HG03097 (cell line): ENCODE measurements around the gene RIMS3.
A peak's percentile ranks its signal among the peaks of the same experiment; 100 is the strongest.
"Not testable (repeated sequence)": the region's sequence is repeated elsewhere in the genome, so short reads cannot be mapped to it uniquely, and the experiment has no call there.

Experiments used
- ATAC-seq: cut with Tn5 transposase; IDR thresholded peaks from one replicate; pipeline ENCODE4 v1.9.1; 2021; ENCODE audit not compliant: unreplicated experiment, low FRiP score

The RIMS3 gene

GRCh38 chr1:40665335-40666171 lies at the start of gene RIMS3:
Gene RIMS3 (minus strand): TSS chr1:40665682. CDS start chr1:40641925, 23,757 bp downstream.
- ATAC-seq: peak; percentile 49

- ATAC-seq: no peak
These were observed 47.5 kb upstream of the RIMS3 start for GRCh38 chr1:40712997-40713396.

GRCh38 chr1:40712405-40712944 lies 47.0 kb upstream of the RIMS3 start:
- ATAC-seq: no peak

GRCh38 chr1:40711465-40712404 lies 46.3 kb upstream of the RIMS3 start:
- ATAC-seq: no peak

GRCh38 chr1:40710581-40711315 lies 45.3 kb upstream of the RIMS3 start:
- no peak for ATAC-seq

- ATAC-seq: no peak
These were observed 44.4 kb upstream of the RIMS3 start for GRCh38 chr1:40709802-40710278.

- ATAC-seq: peak; percentile 87
These were observed 43.8 kb upstream of the RIMS3 start for GRCh38 chr1:40709100-40709801.

- peak; percentile 67 for ATAC-seq
These were observed 43.2 kb upstream of the RIMS3 start for GRCh38 chr1:40708750-40709099.

- ATAC-seq: no peak
These were observed 41.1 kb upstream of the RIMS3 start for GRCh38 chr1:40706626-40707025.

- ATAC-seq: no peak
These were observed 39.6 kb upstream of the RIMS3 start for GRCh38 chr1:40704817-40705733.

GRCh38 chr1:40703316-40703715 lies 37.8 kb upstream of the RIMS3 start:
- ATAC-seq: no peak

- ATAC-seq: not testable (repeated sequence)
These were observed 37.3 kb upstream of the RIMS3 start for GRCh38 chr1:40702810-40703209.

- ATAC-seq: no peak
These were observed 36.2 kb upstream of the RIMS3 start for GRCh38 chr1:40701684-40702083.

GRCh38 chr1:40699787-40700186 lies 34.3 kb upstream of the RIMS3 start:
- ATAC-seq: peak; percentile 52

GRCh38 chr1:40697436-40697835 lies 32.0 kb upstream of the RIMS3 start:
- no peak for ATAC-seq

- ATAC-seq: no peak
These were observed 30.8 kb upstream of the RIMS3 start for GRCh38 chr1:40696294-40696693.

- no peak for ATAC-seq
These were observed 28.9 kb upstream of the RIMS3 start for GRCh38 chr1:40694353-40694874.

- ATAC-seq: no peak
These were observed 27.9 kb upstream of the RIMS3 start for GRCh38 chr1:40693425-40693824.
